Neural progenitor cell (in vitro differentiated cells): ENCODE measurements around the gene MRPS10.

ENCODE experiments used
- EZH2phosphoT487 ChIP-seq: fragments of 200-600 bp; sonication (generic); IDR thresholded peaks from 2 replicates; pipeline ENCODE4 v1.6.1; 2017; ENCODE audit warnings: antibody characterized with exemption
- TF ChIP-seq, protein P1 (sequence below): fragments of 200-600 bp; sonication (generic); IDR thresholded peaks from 2 replicates; pipeline ENCODE4 v1.5.1; 2017; ENCODE audit warnings: antibody characterized with exemption, mild to moderate bottlenecking

DNA sequence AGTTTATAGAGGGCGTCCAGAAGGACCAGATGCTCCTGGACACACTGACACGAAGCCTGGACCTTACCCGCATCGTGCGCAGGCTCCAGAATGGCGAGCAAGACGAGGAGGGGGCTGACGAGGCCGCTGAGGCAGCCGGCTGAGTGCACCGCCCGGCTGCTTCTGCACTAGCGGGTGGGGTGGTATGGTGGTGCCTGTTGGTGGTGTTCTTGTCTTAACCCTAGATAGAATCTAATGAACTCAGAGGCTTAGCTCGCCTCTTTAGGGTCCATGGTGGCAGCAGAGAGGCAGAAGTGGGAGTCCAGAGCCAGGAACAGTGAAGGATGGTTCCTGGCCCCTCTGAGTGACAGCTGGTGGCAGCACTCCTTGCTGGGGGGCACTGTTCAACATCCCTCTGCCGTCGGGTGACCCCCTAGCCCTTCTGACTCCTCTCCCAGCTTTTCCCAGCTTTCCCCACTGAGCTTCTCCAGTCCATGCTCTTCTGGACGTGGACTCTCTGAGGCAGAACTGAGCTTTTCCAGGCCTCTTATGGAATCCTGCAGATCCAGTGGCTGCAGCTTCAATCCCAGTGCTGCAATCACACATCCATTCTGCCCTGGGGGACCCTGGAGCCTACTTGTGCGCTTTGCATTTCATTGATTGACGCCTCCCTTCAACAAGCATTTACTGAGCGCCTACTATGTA is 38.3 kb downstream of the MRPS10 start:
- no peak for TF ChIP-seq EZH2phosphoT487
- TF ChIP-seq, protein P1, sequence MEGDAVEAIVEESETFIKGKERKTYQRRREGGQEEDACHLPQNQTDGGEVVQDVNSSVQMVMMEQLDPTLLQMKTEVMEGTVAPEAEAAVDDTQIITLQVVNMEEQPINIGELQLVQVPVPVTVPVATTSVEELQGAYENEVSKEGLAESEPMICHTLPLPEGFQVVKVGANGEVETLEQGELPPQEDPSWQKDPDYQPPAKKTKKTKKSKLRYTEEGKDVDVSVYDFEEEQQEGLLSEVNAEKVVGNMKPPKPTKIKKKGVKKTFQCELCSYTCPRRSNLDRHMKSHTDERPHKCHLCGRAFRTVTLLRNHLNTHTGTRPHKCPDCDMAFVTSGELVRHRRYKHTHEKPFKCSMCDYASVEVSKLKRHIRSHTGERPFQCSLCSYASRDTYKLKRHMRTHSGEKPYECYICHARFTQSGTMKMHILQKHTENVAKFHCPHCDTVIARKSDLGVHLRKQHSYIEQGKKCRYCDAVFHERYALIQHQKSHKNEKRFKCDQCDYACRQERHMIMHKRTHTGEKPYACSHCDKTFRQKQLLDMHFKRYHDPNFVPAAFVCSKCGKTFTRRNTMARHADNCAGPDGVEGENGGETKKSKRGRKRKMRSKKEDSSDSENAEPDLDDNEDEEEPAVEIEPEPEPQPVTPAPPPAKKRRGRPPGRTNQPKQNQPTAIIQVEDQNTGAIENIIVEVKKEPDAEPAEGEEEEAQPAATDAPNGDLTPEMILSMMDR: no peak
